Hindlimb muscle (tissue), 1 donor: ENCODE data around the gene TRAF3IP1. TPM values are rescaled to one million over a fixed set of nuclear protein-coding genes. Genes with fewer than 3 reads are reported as not detected.
"Not testable (repeated sequence)": the region's sequence is repeated elsewhere in the genome, so short reads cannot be mapped to it uniquely, and the experiment has no call there.

Experiments
- DNase-seq: peaks from one replicate; pipeline ENCODE4 v3.0.0-alpha.2; 2013
- polyA plus RNA-seq: library from polyadenylated mRNA; unstranded; fragments of 120-200 nt; gene quantifications from one replicate; pipeline ENCODE4 v1.2.1, GENCODE V29; 2013; ENCODE audit not compliant: insufficient read length

The TRAF3IP1 gene, protein sequence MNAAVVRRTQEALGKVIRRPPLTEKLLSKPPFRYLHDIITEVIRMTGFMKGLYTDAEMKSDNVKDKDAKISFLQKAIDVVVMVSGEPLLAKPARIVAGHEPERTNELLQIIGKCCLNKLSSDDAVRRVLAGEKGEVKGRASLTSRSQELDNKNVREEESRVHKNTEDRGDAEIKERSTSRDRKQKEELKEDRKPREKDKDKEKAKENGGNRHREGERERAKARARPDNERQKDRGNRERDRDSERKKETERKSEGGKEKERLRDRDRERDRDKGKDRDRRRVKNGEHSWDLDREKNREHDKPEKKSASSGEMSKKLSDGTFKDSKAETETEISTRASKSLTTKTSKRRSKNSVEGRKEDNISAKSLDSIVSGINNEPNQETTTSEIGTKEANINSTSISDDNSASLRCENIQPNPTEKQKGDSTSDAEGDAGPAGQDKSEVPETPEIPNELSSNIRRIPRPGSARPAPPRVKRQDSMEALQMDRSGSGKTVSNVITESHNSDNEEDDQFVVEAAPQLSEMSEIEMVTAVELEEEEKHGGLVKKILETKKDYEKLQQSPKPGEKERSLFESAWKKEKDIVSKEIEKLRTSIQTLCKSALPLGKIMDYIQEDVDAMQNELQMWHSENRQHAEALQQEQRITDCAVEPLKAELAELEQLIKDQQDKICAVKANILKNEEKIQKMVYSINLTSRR
- polyA plus RNA-seq, result 9.3 TPM

GRCh38 chr2:238320246-238320647 is at the start of gene TRAF3IP1:
Gene TRAF3IP1 (plus strand): TSS chr2:238320518. CDS start chr2:238320663, 145 bp downstream.
- peak; percentile 94 for DNase-seq

DNA sequence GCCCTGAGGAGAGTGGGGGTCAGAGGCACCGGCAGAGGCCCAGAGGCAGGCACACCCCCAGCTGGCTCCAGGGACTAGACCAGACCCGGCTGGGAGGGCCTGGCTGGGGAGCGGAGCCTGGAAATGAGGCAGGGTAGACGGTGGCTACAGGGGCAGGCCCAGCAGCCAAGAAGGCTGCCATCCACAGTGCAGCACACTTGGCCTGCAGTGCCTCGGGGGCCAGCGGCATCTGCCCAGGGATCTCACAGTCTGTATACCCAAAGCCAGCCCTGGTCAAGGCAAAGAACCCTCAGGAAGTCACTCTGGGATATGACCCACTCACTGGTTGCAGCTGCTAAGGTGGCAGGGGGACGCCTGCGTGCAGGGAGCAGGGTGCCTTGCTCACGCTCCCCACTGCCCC is 49.7 kb upstream of the TRAF3IP1 start:
- DNase-seq, result no peak

DNA sequence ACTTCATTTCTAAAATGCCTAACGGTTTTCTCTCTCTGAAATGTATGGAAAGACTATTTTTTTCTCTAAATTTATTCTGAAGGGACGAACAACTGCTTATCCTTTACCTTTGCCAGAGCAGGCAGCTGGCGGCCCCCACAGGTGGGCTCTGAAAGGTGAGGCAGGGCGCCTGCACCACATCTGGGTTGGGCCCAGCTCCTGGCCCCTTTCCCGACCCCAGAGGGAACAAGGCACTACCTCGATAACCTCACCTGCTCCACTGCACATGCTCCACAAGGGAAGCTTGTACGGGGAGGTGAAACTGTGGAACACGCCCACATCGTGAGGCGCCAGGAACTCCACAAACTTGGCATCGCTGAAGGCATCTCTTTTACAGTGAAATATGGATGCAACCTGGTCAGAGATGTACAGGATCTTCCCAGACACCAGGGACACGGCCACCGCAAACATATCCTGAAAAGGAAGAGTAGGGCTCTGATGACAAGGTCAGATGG is 49.2 kb upstream of the TRAF3IP1 start:
- no peak for DNase-seq

GRCh38 chr2:238271686-238272085 is 48.6 kb upstream of the TRAF3IP1 start:
- not testable (repeated sequence) for DNase-seq

- no peak for DNase-seq
These were observed 48.2 kb upstream of the TRAF3IP1 start for GRCh38 chr2:238272156-238272555.

DNA sequence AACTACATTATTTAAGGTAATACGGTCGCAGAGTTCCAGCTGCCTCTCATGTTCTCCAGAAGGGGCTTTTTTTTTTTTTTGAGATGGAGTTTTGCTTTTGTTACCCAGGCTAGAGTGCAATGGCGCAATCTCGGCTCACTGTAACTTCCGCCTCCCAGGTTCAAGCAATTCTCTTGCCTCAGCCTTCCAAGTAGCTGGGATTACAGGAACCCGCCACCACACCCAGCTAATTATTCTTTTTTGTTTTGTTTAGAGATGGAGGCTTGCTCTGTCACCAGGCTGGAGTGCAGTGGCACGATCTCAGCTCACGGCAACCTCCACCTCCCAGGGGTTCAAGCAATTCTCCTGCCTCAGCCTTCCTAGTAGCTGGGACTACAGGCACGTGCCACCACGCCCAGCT is 46.9 kb upstream of the TRAF3IP1 start:
- DNase-seq, result not testable (repeated sequence)

- no peak for DNase-seq
These were observed 46.0 kb upstream of the TRAF3IP1 start for GRCh38 chr2:238274152-238274865.

- no peak for DNase-seq
These were observed 42.6 kb upstream of the TRAF3IP1 start for GRCh38 chr2:238277695-238278094.

DNA sequence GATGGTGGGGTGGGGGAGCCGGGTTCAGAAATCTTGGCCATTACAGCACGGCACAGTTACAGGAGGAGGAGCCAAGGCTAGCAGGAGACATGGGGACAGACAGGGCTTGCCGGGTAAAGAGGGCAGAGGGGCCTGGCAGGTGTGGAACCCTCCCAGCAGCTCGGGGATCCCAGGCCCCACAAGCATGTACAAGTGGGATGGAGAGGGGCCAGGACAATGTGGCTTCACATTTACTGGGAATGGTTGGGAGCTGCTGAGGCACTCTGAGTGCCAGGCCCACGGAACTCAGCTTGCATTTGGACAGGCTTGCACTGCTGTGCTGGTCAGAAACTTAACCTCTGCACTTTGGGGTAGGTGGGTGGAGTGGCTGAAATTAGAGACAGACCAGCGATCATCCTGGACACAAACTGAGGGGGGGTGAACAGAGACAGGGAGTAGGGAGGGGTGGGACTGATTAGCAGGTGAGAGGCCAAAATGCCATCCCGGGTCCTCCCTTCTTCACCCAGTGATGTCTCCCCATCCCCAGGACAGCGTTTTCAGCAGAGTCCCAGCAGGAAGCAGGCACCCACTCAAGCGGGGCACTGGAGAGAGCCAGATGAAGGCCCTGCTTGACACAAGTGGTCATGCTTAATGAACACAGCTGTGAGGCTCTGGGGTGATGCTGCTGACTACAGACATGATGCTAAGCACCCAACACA is 41.5 kb upstream of the TRAF3IP1 start:
- DNase-seq, result no peak

GRCh38 chr2:238279324-238279682 is 41.0 kb upstream of the TRAF3IP1 start:
- no peak for DNase-seq

GRCh38 chr2:238280083-238280825 is 40.1 kb upstream of the TRAF3IP1 start:
- no peak for DNase-seq

GRCh38 chr2:238281826-238282480 is 38.4 kb upstream of the TRAF3IP1 start:
- DNase-seq, result no peak

- DNase-seq, result no peak
These were observed 37.2 kb upstream of the TRAF3IP1 start for GRCh38 chr2:238282861-238283738.

DNA sequence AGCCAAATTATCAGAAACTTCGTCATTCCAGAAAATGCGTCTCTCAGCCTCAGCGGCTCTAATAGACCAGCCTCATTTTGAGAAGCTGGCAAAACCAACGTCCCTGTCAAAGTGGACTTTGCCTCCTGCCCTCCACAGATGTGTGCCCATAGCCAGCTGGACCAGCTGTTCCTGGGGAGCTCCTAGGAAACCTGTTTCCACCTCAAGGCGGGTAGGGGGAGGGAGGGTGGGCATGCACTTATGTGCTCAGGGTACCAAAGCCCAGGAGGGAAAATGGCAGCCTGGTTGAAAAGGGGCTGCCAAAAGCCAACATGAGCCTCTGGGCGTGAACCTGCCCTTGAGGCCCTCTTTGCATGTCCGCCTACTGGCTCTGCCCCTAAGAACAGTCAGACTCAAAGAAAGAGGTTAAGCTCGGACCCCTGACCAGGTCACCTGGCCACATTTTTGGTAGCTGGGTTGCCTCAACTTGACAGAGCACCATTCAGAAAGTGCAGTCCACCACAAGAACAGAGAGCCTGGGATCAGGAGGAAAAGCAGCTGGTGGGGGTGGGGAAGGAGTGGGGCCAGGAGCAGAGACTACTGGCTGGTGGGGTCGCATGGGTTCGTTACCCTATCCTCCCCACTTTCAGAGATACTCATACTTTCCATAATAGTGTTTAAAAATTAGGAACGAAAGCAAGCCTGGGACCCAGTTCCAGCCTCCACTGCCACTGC is 35.4 kb upstream of the TRAF3IP1 start:
- no peak for DNase-seq

GRCh38 chr2:238285653-238286082 is 34.6 kb upstream of the TRAF3IP1 start:
- DNase-seq, result peak; percentile 87

DNA sequence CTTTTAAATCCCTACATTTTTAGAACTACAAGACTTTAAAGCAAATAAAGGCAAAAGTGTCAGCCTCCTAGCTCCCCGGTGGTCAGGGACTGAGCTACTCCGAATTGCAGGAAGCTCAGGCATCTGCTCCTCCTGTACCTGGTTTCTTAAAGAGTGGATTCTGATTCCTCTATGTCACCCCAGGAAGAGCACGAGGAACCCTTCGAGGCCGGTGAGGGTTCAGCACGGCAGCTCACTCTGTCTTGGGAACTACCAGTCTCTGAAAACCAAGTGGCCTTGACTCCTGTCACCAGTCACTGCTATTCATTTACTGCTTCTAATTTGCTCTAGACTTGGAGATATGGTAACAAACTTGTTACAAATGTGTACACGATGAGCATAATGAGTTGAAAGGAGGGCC is 34.2 kb upstream of the TRAF3IP1 start:
- no peak for DNase-seq

DNA sequence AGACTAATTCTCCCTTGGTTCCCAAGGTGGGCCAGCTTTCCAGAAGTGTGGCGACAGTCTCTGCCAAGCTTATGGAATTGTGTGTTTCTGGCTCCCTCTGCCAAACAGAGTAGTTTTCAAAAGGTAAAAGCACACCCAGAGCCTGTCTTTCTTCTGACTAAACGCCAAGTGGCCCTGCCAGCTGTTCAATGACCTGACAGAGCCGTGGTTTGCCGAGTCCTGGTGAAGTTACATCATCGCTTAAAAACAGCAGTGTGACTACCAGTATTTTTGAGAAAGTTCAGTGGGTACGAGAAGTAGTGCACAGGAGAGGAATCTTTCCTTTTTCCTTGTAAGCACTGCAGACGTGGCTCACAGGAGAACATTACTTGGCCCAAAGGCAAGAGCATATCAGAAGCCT is 33.8 kb upstream of the TRAF3IP1 start:
- DNase-seq, result peak; percentile 42

DNA sequence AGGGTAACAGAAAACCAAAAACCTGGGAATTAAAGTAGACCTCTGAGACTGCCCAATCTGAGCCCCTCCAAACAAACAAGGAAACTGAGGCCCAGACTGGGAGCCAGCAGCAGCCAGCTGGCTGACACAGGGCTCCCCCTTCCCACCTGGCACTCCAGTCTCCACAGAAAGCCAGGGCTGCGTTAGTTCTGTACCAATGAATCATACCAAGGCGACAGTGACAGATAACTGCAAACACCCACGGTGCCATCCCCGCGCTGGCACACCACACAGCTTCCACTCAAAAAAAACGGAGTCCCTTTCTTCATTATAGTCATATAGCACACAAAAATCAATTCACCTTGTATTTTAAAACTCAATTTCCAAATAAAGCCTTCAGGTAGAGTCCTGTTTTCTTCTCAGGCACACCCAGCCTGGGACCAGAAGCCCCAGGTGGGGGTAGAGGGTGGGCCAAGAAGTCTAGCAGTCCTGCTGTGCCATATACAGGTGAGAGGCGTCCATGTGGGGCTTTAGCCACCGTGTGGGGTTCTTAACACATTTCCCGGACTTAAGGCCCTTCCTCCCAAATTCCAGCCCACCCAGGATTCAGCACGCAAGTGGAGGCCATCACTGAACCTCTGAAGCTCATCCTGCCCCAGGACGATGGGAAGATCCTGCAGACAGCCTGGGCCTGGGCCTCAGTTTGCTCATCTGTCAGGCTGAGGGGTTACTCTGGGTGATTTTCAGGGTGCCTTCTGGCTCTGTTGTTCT is 33.2 kb upstream of the TRAF3IP1 start:
- no peak for DNase-seq
